Measurements from ENCODE around the gene STPG2. TPM values are rescaled to one million over a fixed set of nuclear protein-coding genes. Genes with fewer than 3 reads are reported as not detected.
"Not testable (repeated sequence)": the region's sequence is repeated elsewhere in the genome, so short reads cannot be mapped to it uniquely, and the experiment has no call there.

Gene STPG2
- total RNA-seq, 4 donors from 2014 or later = not detected

DNA sequence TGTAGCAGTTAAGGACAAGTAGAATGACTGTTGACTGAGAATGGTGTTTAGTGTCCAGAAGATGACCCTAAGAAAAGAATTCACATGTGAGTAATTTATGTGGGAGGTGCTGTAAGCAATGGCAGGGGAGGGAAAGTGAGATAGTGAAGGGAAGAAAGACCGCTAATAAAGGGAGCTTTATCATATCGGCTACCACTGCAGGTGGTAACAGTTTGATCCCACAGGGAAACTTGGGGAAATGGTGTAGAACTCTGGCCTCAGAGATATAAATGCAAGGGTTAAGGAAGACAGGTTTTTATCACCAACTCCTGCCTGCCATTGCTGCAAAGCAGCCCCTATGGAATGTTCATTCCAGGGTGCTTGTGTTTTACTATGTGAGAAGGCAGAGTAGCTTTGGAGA lies 489.6 kb downstream of the STPG2 start:
- no peak overlapping the region for H3K27ac ChIP-seq
- no peak for TF ChIP-seq POLR2A (IDR thresholded peaks at IDR 0.05)
- TF ChIP-seq, protein P1, sequence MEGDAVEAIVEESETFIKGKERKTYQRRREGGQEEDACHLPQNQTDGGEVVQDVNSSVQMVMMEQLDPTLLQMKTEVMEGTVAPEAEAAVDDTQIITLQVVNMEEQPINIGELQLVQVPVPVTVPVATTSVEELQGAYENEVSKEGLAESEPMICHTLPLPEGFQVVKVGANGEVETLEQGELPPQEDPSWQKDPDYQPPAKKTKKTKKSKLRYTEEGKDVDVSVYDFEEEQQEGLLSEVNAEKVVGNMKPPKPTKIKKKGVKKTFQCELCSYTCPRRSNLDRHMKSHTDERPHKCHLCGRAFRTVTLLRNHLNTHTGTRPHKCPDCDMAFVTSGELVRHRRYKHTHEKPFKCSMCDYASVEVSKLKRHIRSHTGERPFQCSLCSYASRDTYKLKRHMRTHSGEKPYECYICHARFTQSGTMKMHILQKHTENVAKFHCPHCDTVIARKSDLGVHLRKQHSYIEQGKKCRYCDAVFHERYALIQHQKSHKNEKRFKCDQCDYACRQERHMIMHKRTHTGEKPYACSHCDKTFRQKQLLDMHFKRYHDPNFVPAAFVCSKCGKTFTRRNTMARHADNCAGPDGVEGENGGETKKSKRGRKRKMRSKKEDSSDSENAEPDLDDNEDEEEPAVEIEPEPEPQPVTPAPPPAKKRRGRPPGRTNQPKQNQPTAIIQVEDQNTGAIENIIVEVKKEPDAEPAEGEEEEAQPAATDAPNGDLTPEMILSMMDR (IDR thresholded peaks at IDR 0.05) = no peak
- no peaks in the 10 kb centered on the region for H3K27me3 ChIP-seq
- H3K36me3 ChIP-seq = no peaks in the 10 kb centered on the region
- no peaks in the 10 kb centered on the region for H3K4me1 ChIP-seq
- H3K9me3 ChIP-seq = no peaks in the 10 kb centered on the region
- no peak overlapping the region for H3K4me3 ChIP-seq
- DNase-seq = no peak

DNA sequence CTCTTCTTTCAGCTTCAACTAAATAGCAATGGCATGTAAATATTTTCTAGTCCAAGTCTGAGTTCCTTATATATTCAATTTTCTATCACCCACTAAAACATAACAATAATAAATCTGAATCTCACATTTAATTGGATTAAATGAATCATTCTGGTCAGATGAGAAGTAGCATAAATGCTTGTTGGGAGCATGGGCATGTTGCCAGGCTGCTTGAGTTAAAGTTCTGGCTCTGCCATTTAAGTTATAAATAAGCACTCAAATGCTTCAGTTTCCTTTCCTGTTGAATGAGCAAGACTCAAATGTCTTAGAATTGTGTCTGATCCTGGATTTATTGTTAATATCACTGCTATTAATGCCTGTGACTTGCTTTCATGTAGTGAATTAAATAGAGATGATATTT lies 496.3 kb downstream of the STPG2 start:
- Histone ChIP-seq H3K27ac (no peak overlapping the region), H3K4me3 (no peak overlapping the region), H3K4me1 (no peaks in the 10 kb centered on the region), H3K36me3 (no peaks in the 10 kb centered on the region), H3K27me3 (no peaks in the 10 kb centered on the region), H3K9me3 (no peaks in the 10 kb centered on the region)
- no peak for DNase-seq
- TF ChIP-seq POLR2A (IDR thresholded peaks at IDR 0.05) = no peak
- TF ChIP-seq, protein P1 (IDR thresholded peaks at IDR 0.05) = no peak

DNA sequence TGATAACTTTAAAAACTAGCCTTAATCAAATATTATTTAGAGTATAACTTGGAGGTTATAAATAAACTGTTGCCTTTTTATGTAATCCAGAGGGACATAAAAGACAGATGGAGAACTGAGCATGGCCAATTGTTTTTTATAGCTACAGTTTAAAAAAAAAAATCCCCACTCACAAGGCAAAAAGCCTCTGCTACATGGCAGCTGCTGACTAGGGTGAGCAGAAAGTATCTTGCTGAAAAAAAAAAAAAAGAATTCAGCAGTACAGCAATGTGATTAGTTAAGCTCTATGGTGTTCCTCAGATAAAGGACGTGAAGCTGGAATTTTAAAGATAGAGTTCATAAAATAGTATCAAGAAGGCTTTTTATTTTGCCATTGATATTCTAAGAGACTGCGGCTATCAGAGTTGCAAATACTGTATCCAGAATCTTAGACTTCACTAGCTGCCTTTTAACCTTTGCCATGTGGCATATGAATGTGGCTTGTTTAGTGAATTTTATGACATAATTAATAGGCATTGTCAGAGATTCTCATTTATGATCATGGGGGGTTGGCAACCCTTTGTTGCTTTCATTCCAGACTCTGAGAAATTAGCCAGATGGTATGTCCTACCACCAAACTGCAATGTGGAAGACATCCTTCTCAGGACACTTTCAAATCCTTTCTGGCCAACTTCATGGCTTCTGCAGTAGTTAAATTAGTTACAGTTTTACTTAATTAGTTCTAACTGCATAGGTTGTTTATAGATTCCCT lies 498.0 kb downstream of the STPG2 start:
- no peak for TF ChIP-seq POLR2A (IDR thresholded peaks at IDR 0.05)
- Histone ChIP-seq H3K9me3 (no peaks in the 10 kb centered on the region), H3K4me3 (no peak overlapping the region), H3K27me3 (no peaks in the 10 kb centered on the region), H3K27ac (no peak overlapping the region), H3K36me3 (no peaks in the 10 kb centered on the region), H3K4me1 (no peaks in the 10 kb centered on the region)
- DNase-seq = no peak

DNA sequence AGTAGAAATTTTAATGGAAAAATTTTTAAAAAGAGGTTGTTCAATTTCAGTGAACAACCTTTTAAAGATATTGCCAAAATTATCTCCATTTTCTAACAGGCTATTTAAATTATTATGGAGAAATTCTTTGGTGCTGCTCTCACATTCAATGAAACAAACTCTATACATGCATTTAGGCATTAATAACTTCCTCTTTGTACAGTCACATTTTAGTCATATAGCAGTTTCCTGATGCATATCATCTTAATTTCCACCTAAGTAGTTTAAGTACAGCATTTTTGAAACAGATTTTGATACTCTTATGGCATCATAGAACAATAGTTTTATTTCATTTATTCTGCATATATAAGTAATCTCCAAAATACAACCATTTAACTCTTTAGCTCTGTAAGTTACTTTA lies 500.1 kb downstream of the STPG2 start:
- H3K9me3 ChIP-seq = no peaks in the 10 kb centered on the region
- no peaks in the 10 kb centered on the region for H3K36me3 ChIP-seq
- no peaks in the 10 kb centered on the region for H3K4me1 ChIP-seq
- TF ChIP-seq POLR2A (IDR thresholded peaks at IDR 0.05) = no peak
- TF ChIP-seq, protein P1 (IDR thresholded peaks at IDR 0.05) = no peak
- no peak overlapping the region for H3K4me3 ChIP-seq
- no peak for DNase-seq
- H3K27me3 ChIP-seq = no peaks in the 10 kb centered on the region
- no peak overlapping the region for H3K27ac ChIP-seq

DNA sequence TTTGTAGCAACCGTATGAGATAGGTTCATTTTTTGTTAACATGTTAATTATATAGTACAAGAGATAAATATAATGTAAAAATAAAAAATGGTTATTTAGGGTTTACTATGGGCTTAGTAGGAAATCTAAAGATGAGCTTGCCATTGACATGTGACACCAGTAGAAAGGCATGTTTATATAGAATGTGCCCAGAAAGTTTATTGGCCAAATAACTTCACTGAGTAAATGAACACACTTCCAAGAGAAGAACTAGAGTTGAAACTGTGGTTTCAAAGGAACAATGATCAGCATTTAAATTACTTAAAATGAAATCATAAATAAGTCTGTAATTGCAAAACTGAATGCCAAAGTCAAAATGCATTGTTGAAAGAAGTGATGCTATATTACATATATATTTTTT lies 503.3 kb downstream of the STPG2 start:
- DNase-seq = no peak
- H3K9me3 ChIP-seq = no peaks in the 10 kb centered on the region
- TF ChIP-seq, protein P1 (IDR thresholded peaks at IDR 0.05) = no peak
- TF ChIP-seq POLR2A (IDR thresholded peaks at IDR 0.05) = no peak
- H3K27me3 ChIP-seq = no peaks in the 10 kb centered on the region
- no peaks in the 10 kb centered on the region for H3K4me1 ChIP-seq
- H3K27ac ChIP-seq = no peak overlapping the region
- H3K4me3 ChIP-seq = no peak overlapping the region
- H3K36me3 ChIP-seq = no peaks in the 10 kb centered on the region

DNA sequence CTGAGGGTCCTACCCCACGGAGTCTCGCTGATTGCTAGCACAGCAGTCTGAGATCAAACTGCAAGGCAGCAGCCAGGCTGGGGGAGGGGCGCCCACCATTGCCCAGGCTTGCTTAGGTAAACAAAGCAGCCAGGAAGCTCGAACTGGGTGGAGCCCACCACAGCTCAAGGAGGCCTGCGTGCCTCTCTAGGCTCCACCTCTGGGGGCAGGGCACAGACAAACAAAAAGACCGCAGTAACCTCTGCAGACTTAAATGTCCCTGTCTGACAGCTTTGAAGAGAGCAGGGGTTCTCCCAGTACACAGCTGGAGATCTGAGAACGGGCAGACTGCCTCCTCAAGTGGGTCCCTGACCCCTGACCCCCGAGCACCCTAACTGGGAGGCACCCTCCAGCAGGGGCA lies 509.4 kb downstream of the STPG2 start:
- not testable (repeated sequence) for H3K27me3 ChIP-seq, H3K27ac ChIP-seq, H3K36me3 ChIP-seq, H3K4me1 ChIP-seq, DNase-seq, H3K9me3 ChIP-seq, H3K4me3 ChIP-seq

DNA sequence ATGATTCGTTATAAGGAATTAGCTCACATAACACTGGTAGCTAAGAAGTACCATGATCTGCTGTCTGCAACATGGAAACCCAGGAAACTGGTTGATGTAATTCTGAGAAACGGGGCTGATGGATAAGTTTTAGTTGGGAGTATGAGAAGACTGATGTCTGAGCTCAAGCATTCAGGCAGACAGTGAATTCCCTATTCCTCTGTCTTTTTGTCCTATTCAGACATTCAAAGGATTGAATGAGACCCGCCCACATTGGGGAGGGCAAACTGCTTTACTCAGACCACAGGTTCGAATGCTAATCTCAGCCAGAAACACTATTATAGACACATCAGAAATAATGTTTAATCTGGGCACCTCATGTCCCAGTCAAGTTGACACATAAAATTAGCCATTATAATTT lies 515.5 kb downstream of the STPG2 start:
- no peak overlapping the region for H3K27ac ChIP-seq
- no peaks in the 10 kb centered on the region for H3K36me3 ChIP-seq
- H3K4me1 ChIP-seq = no peaks in the 10 kb centered on the region
- no peak overlapping the region for H3K4me3 ChIP-seq
- H3K9me3 ChIP-seq = no peaks in the 10 kb centered on the region
- DNase-seq = no peak
- TF ChIP-seq, protein P1 (IDR thresholded peaks at IDR 0.05) = no peak
- no peak for TF ChIP-seq POLR2A (IDR thresholded peaks at IDR 0.05)
- no peaks in the 10 kb centered on the region for H3K27me3 ChIP-seq
